A549 treated with DMSO at 1 μM for 4 hours (cell line): Measurements from ENCODE around the gene APLNR. TPM values are rescaled to one million over a fixed set of nuclear protein-coding genes. Genes with fewer than 3 reads are reported as not detected.

ENCODE experiments used
- total RNA-seq: library from RNA; stranded (reverse); fragments of 200-300 nt; extraction: Qiagen RNA extraction; gene quantifications from 5 replicates; pipeline ENCODE4 v1.2.3, GENCODE V29; 2022; ENCODE audit warnings: low read depth

APLNR gene
- 0.06 to 0.20 TPM (median 0.11 TPM) in 5 replicates for total RNA-seq

DNA sequence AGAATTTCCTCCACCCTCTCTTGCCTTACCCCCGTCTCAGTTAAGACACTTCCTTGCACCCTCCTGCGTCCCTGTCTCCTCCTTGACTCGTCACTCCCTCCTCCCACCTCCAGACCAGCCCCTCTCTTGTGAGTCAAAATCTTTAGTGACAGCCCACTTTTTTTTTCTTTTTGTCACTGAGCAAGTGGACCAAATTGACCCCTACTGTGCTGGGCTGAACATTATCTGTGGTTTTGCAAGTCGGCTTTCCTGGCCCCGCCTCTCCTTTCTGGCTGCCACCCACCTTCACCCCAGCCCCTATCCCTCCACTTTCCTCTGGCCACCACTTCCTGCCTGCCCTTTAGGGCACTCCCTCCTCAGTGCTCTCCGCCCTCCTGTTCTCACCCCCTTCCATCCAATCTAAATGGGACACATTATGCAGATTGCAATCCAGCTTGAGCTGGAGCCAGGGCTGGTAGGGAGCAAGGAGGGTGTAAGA is at the start of gene APLNR:
APLNR (minus strand) TSS at position 47 of the 478 bp plus-strand sequence. CDS start 246 bp downstream, outside the sequence.

Other genes with a start within 250 kb of the APLNR start
- gene OR5AK2, start 248.3 kb downstream of the APLNR start, total RNA-seq = not detected in 5 replicates
- gene LRRC55, start 55.3 kb downstream of the APLNR start, total RNA-seq = 0.02 TPM in 1 of 5 replicates, not detected in the others
- gene TNKS1BP1, start 87.7 kb upstream of the APLNR start, total RNA-seq = 76.9 to 95.8 TPM (median 85.7 TPM) in 5 replicates
- gene SSRP1, start 98.6 kb upstream of the APLNR start, total RNA-seq = 227 to 261 TPM (median 240 TPM) in 5 replicates
- 0.09 to 0.40 TPM (median 0.21 TPM) in 5 replicates for gene P2RX3, start 101.1 kb upstream of the APLNR start, total RNA-seq
- not detected in 5 replicates for gene PRG3, start 143.9 kb upstream of the APLNR start, total RNA-seq
- not detected in 5 replicates for gene PRG2, start 153.4 kb upstream of the APLNR start, total RNA-seq
- 0.44 to 0.86 TPM (median 0.61 TPM) in 5 replicates for gene SLC43A3, start 189.9 kb upstream of the APLNR start, total RNA-seq
- 75.3 to 131 TPM (median 110 TPM) in 5 replicates for gene RTN4RL2, start 223.3 kb upstream of the APLNR start, total RNA-seq